Ovary (tissue), 3 donors: Measurements from ENCODE around the gene TECPR2.

ENCODE experiments used
- CTCF ChIP-seq, 3 donors: fragments of 450-650 bp in 2 of 3; fragments of 200-600 bp in 1 of 3; IDR thresholded peaks; one replicate each; pipeline versions ENCODE4 v1.5.1 to v1.8.0; 2016 to 2022; ENCODE audit warnings: antibody characterized with exemption in 3 of 3, mild to moderate bottlenecking in 1 of 3
- EP300 ChIP-seq: sonication (generic); formaldehyde crosslinking; IDR thresholded peaks from one replicate; pipeline ENCODE4 v1.6.1; 2017; ENCODE audit warnings: antibody characterized with exemption
- donor health status: DM: no; HTN: no; CAD: no.

DNA sequence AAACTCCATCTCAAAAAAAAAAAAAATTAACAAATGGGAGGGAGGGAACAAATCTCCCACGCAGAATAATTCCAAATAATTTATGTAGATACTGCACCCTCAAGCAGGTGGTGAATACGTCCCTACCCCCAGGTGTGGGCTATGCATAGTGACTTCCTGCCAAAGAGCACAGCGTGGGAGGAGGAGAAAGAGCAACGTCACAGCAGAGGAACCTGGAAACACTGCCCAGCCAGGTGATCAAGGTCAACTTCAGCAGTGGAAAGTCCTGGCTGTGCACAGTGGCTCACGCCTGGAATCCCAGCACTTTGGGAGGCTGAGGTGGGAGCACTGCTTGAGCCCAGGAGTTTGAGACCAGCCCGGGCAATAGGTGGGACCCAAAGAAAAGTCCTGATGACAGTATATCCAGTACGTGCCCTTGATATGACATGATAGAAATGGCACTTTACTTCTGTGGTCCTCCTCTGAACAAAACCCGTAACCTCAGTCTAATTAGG lies 9.6 kb upstream of the TECPR2 start:
- TF ChIP-seq CTCF (IDR thresholded peaks at IDR 0.05) (no peak), EP300 (no peak)
